HG03354 (cell line): ENCODE measurements around the gene CTTNBP2NL.
A peak's percentile ranks its signal among the peaks of the same experiment; 100 is the strongest.

ENCODE experiments used
- ATAC-seq: cut with Tn5 transposase; IDR thresholded peaks from one replicate; pipeline ENCODE4 v1.9.1; 2021; ENCODE audit warnings: mild to moderate bottlenecking; ENCODE audit not compliant: unreplicated experiment, poor library complexity, severe bottlenecking

Gene CTTNBP2NL, protein sequence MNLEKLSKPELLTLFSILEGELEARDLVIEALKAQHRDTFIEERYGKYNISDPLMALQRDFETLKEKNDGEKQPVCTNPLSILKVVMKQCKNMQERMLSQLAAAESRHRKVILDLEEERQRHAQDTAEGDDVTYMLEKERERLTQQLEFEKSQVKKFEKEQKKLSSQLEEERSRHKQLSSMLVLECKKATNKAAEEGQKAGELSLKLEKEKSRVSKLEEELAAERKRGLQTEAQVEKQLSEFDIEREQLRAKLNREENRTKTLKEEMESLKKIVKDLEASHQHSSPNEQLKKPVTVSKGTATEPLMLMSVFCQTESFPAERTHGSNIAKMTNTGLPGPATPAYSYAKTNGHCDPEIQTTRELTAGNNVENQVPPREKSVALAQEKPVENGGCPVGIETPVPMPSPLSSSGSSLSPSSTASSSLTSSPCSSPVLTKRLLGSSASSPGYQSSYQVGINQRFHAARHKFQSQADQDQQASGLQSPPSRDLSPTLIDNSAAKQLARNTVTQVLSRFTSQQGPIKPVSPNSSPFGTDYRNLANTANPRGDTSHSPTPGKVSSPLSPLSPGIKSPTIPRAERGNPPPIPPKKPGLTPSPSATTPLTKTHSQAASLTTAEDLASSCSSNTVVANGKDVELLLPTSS

DNA sequence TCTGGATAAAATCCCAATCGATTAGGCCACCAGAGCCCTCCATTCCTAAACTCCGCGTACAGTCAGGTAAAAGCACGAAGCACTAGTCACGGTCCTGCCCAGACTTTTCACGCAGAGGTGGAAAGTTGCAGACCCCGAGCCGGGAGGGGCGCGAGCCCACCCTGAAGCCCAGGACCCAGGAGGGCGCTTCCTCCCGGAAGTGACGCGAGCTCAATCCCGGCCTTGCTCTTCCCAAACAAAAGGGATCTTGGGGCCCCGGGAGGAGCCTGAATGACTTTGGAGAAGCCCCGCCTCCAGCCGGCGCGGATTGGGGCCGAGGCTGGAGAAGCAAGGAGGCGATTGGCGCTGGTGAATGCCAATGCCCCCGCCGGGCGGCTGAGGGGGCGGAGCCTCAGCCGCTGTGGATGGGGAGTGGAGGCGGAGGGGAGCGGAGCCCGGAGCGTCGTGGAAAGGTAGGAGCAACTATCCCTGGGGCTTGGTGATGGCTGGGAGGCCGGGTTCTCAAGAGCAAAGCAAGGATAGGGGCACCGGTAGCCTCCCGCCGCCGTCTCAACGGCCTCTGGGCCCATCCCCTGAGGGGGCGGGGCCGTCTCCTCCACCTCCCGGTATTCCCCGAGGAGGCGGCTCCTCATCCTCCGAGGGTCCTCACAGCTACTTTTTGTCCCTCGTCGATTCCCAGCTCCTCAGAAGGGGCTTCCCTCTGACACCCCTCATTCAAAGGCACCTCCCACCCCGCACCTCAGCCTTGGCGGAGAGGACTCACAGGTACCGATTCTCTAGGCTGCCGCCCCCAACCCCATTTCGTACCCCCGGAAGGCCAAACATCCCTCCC is at the start of gene CTTNBP2NL:
Gene CTTNBP2NL, plus strand, starts transcription at position 394 of the 832 bp plus-strand sequence. CDS start 19,952 bp downstream, outside the sequence.
- ATAC-seq: peak; percentile 88

- no peak for ATAC-seq
Measured at GRCh38 chr1:112346801-112347350, 49.1 kb upstream of the CTTNBP2NL start.

DNA sequence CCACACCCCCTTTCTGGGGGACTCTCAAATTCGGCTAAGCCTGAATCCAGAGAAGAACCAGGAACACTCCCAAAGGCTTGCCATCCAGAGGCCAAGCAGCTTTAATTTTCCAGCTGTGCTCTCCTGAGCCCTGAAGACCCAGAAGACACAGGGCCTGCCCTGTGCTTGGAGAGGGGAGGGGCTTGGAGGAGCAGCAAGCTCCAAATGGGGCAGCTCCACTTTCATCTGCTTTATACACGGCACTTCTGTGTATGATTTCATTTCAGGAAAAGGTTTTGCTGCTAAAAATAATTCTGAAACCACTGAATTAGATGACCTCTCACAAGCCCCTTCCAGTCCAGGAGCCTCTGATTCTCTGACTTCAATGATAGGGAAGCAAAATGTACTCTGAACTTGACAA is 39.2 kb upstream of the CTTNBP2NL start:
- ATAC-seq: no peak

DNA sequence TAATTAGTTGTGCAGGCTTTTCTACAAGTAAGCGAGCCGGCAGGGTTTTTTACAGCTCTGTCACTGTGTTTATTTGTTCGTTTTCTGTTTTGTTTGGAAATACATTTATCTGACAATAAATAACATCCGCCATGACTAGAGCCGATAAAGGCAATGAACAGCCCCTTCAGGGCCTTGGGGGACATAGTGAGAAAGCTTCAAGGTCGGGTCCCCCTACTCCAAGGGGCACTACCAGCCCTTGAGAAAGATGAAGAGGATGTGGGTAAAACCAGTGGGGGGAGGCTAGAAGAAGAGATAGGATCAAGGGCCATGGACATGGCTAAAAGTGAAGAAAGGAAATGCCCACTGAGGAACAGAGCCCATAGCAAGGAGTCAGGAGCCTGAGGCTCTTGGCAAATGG is 38.5 kb upstream of the CTTNBP2NL start:
- ATAC-seq: no peak

DNA sequence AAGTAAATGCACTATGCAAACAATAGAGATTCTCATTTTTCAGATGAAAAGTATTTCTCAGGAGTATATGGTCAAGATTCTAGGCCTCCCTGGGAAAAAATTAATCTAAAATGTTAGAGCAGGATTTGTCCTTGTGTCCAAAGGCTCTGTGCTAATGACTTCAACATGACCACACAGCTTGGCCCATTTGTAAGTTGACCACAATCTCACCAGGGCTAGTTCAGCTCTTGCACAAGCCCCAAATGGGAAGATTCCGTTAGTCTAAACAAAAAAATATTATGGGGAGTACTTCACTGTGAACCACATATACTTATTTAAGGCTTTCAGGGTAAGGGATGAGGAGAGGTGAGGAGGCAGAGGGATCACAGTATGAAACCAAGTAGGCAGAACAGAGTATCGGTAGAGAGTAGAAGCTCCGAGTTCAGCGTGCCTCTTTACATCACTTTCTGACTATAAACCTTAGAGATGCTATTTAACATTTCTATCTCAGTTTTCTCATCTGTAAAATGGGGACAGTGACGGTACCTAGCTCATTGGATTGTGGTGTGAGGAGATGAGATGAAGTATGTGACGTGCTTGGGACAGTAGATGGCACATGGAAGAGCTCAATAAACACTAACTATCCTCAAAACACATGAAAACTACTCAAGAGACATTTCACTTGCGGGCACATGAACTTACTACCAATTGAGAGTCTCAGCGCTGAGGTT is 37.8 kb upstream of the CTTNBP2NL start:
- ATAC-seq: no peak

DNA sequence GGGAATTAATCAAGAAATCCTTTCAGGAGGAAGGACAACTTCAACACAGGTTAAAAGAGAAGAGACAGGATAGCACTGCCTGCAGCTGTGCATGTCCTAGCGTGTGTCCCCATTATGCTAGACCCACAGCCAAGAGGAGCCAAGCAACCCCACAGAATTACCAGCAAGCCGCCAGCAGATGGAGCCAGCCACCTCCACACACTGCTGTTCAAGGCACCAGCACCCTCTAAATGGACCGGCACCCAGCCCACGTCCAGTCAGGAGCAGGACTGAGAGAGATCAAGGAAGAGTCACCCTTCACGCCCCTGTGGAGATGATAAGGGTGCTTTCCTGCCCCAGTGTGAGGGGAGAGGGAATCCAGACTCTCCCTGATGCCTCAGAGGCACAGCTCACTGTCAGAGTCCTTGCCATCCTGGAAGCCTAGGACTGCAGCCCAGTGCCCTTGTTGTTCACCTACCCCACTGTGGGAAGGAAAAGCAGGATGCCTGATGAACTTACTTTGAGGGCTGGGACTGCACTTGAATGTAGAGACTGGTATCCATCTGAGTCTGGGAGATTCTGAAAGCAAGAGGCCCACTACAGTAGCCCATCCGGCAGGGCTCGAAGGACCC is 37.1 kb upstream of the CTTNBP2NL start:
- peak; percentile 70 for ATAC-seq

DNA sequence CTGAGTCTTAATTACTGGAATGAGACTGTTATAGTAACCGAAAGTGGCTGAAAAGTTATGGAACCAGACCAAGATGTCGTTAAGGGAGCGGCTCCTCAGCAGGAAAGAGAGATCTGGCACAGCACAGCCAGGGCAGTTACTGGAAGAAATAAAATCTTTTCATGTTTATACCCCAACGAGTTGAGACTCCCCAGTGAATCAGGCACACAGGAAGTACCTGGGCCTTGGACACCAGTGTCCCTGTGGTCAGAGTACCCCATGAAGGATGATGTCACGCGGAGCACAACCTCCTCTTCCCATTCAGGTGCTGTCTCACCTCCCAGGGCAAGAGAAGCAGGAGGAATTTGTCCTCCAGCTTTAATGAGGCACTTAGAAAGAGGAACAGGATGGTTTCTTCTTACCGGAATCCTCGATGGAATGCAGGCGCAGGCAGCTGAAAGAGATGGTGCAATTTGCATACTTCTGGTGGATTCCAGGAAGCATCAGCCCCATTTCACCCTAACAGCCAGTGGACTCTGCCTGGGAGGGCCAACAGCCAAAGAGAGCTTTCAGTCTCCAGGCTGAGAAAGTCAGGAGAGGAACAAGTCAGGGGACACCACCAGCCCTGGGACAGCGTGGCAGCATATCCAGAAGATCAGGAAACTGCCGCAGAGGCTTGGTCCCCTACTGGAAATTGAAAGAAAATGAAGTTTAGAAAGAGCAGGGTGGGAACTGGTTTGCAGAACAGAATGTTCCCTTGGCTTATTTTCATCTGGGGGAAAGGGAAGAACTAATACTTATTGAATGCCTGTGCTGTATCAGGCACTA is 35.9 kb upstream of the CTTNBP2NL start:
- ATAC-seq: no peak

GRCh38 chr1:112363636-112364035 is 32.4 kb upstream of the CTTNBP2NL start:
- ATAC-seq: no peak

DNA sequence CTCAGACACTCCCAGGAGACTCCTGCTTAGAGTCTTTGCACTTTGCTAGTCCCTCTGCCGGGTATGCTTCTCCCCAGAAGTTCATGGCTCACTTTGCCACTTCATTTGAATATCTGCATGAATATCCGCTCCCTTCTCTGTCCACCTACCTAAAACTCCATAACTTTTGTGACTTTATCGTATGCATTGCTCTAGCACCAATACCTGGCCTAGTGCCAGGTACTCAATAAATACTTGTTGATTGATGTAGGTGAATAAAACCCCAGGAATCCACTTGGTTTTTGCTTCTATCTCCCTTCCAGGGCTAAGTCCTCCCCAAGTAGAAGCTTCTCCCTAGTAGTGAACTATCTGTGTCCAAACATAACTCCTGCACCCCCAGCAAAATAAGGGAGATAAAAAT is 27.8 kb upstream of the CTTNBP2NL start:
- no peak for ATAC-seq

GRCh38 chr1:112369392-112370285 is 26.4 kb upstream of the CTTNBP2NL start:
- ATAC-seq: peak; percentile 91

- ATAC-seq: no peak
Measured at GRCh38 chr1:112370996-112371395, 25.0 kb upstream of the CTTNBP2NL start.

DNA sequence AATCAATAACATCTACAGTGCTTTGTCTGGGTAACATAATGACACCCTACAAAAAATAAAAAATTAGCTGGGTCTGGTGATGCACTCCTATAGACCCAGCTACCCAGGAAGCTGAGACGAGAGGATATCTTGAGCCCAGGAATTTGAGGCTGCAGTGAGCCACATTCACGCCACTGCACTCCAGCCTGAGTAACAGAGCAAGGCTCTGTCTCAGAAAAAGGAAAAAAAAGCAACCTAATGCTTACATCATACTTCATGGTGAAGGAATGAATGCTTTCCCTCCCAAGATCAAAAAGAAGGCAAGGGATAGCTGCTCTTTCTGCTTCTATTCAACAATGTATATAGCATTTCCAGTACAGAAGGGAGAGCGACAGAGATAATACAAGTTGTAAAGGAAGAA is 24.2 kb upstream of the CTTNBP2NL start:
- no peak for ATAC-seq

GRCh38 chr1:112373806-112374205 is 22.2 kb upstream of the CTTNBP2NL start:
- ATAC-seq: no peak

DNA sequence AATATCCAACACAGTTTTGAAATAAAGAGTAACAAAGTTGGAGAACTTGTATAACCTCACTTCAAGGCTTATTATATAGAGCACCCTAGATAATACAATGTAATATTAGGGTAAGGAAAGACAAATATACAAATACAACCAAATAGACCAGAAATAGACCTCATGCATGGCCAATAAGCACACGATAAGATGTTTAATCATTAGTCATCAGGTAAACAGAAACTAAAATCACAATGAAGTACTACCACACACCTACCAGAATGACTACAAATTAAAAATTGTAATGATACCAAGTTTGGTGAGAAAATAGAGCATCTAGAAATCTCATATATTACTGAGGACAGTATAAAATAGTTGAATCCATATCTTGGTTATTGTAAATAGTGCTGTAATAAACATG is 20.3 kb upstream of the CTTNBP2NL start:
- ATAC-seq: no peak

DNA sequence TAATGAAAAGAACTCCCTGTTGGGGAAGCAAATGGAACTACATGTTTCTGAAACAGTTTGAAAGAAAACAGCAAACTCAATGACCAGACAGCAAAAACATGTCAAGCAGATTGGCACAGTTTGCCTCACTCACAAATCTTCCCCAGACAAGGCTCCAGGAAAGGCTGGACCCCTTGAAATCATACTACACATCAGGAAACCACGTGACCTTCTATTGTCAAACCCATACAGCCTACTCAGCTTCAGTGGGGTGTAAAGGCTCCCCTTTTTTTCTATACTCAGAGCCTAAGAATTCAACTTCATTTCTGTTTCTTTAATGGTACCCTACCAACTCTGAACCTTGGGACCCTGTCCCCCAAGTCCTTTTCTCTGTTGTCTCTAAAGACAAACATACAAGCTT is 15.7 kb upstream of the CTTNBP2NL start:
- ATAC-seq: no peak

DNA sequence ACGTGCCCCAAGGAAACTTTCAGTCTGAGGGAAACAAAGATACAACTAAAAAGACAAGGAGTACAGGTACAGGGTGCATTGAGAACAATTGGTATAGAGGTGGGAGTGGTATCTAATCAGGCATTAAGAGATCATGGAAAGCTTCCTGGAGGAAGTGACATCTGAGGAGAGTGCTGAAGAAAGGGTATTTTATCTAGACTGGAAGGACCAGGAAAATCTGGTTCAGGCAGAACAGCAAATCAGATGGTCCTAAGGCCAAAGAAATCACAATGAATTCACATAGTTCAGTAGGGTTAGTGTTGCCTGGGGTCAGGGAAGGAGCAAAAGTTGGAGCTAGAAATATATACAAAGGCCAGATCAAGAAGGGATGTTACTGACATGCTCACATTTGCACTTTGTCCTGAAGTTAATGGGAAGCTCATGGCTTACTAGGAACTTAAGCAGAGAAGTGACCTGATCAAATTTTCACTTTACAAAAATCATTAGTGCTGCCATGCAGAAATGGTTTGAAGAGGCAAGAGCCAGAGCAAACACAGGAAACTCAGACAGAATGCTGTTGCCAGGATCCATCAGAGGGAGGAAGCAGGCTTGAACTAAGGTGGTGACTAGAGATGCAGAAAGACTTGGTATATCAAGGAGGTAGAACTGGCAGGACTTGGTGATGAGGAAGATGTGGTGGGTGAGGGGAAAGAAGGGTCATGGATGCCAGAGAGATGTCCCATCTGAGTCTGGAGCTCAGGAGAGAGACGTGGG is 14.5 kb upstream of the CTTNBP2NL start:
- no peak for ATAC-seq
